Sigmoid colon (tissue), 7 donors: Measurements from ENCODE around the gene PCDHGA2. TPM values are rescaled to one million over a fixed set of nuclear protein-coding genes. Genes with fewer than 3 reads are reported as not detected.
A peak's percentile ranks its signal among the peaks of the same experiment; 100 is the strongest.

ENCODE experiments used
- DNase-seq: peaks from one replicate; pipeline ENCODE4 v3.0.0-alpha.2; 2019
- H3K27ac ChIP-seq, 4 donors: fragments of 200-600 bp; sonication (generic); one replicate each; pipeline ENCODE4 v1.5.1; 2016 to 2019; ENCODE audit warnings: mild to moderate bottlenecking in 1 of 4
- H3K27me3 ChIP-seq, 3 donors: fragments of 200-600 bp; sonication (generic); one replicate each; pipeline ENCODE4 v1.5.1; 2019; ENCODE audit warnings: mild to moderate bottlenecking in 1 of 3
- H3K36me3 ChIP-seq, 4 donors: fragments of 200-600 bp; sonication (generic); one replicate each; pipeline ENCODE4 v1.5.1; 2016 to 2019
- H3K4me1 ChIP-seq, 4 donors: fragments of 200-600 bp; sonication (generic); one replicate each; pipeline ENCODE4 v1.5.1; 2017 to 2019
- H3K4me3 ChIP-seq, 4 donors: fragments of 200-600 bp; sonication (generic); one replicate each; pipeline ENCODE4 v1.5.1; 2017 to 2019; ENCODE audit warnings: mild to moderate bottlenecking in 2 of 4, moderate library complexity in 1 of 4
- H3K9me3 ChIP-seq, 4 donors: fragments of 200-600 bp in 3 of 4; sonication (generic) in 3 of 4; one replicate each; pipeline versions ENCODE4 v1.5.1 to v1.6.1; 2013 to 2019
- EP300 ChIP-seq, 4 donors: sonication (generic); formaldehyde crosslinking; IDR thresholded peaks; one replicate each; pipeline ENCODE4 v1.6.1; 2017; ENCODE audit warnings: antibody characterized with exemption in 4 of 4
- POLR2A ChIP-seq, 2 donors: fragments of 450-650 bp; IDR thresholded peaks; one replicate each; pipeline ENCODE4 v1.6.1; 2016; ENCODE audit warnings: antibody characterized with exemption in 2 of 2, mild to moderate bottlenecking in 2 of 2, moderate library complexity in 2 of 2
- POLR2AphosphoS5 ChIP-seq, 4 donors: sonication (generic); formaldehyde crosslinking; IDR thresholded peaks; one replicate each; pipeline ENCODE4 v1.6.1; 2017; ENCODE audit warnings: antibody characterized with exemption in 4 of 4
- WGBS, 2 donors: extraction: QIAGEN DNeasy Blood & Tissue Kit; methylation state at CpG; one replicate each; pipeline ENCODE4 v1.1.7; 2013; 5-methylcytosine and 5-hydroxymethylcytosine counted together
- intact Hi-C: fragments of 100-400 bp; cut with DNase I; formaldehyde crosslinking; loops from one replicate; pipeline ENCODE4 v1.15.1; 2023
- polyA plus RNA-seq, 3 donors: library from polyadenylated mRNA; stranded (reverse); fragments of 200-250 nt; gene quantifications; one replicate each; pipeline ENCODE4 v1.2.3, GENCODE V29; 2013
- total RNA-seq, 4 donors: library from RNA; depleted of rRNA; stranded (reverse); fragments of >200 nt; gene quantifications; one replicate each; pipeline ENCODE4 v1.1.0, GENCODE V29; 2016
- TF ChIP-seq, protein P1 (sequence below), 4 experiments: fragments of 450-650 bp in 3 of 4; fragments of 200-600 bp in 1 of 4; IDR thresholded peaks; one replicate each; pipeline ENCODE4 v1.5.1; 2016 to 2019; ENCODE audit warnings: antibody characterized with exemption in 4 of 4, mild to moderate bottlenecking in 3 of 4, moderate library complexity in 2 of 4
- donor health status: healthy with polysubstance abuse.
- donor health status: Bipolar disorder and iron deficiency.
- donor health status: healthy.

Gene PCDHGA2
- total and polyA plus RNA-seq, 7 donors = 0.47 to 4.9 (median 3.6) TPM; not detected in 2

DNA sequence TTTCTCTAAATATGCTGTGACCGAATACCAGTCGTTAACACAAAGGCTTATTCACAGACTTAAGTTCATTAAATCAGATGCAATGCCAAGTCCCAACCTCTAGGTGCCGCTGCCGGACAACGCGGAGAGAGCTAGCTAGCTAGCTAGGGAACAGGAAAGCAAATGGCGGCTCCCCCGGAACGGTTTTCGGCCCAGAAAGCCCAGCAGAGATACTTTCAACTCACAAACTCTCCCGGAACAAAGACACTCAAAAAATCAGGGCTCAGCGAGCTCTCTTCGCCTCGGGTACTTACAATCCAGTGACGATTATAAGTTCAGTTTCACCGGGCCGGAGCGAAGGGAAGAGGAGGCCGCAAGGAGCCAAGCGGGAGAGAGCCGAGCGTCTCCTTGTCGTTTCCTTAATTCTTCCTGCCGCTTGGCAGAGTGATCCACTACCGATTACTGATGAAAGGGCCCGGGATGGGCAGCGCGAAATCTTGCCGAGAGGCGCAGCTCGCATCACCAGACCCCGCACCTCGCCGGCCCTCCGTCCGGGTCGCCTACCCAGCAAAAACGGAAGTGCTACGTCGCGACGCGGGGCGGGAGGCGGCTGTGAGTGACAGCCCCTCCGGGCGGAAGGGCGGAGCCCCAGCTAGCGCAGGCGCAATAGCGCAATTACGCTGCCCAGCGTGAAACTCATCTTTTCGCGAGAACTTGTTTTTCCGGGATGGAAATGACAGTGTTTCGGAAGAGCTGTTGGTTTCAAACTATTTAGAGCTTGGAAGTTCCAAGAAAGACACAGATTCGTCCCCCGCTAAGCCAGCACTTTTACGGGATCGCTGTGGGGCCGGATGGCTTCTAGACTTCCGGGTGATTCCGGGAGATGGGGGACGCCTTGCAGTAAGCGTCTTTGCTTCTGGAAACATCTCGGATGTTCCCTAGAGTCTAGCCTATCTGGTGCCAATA is 18.1 kb upstream of the PCDHGA2 start, which contains the start of gene TAF7:
TSS of gene TAF7 (minus strand) at position 560 of the 945 bp plus-strand sequence. CDS start 740 bp downstream, outside the sequence.
- Histone ChIP-seq H3K27me3 (no peaks in the 10 kb centered on the region), H3K4me3 (peak within 1 kb of the TSS; percentile 65 to 75 (median 66)), H3K27ac (peak within 1 kb of the TSS; percentile 88 to 94 (median 90)), H3K36me3 (peaks cover 13 to 43% (median 37%) of the 10 kb centered on the region in 4 donors), H3K4me1 (peaks cover 0 to 11% (median 0%) of the 10 kb centered on the region in 4 donors), H3K9me3 (peaks cover 35 to 48% (median 42%) of the 10 kb centered on the region in 4 donors)
- WGBS, 2 donors = 1 to 2% methylated on average over 67 of the region's 67 CpGs
- intact Hi-C loops = loop anchor here (1.0 to 2.0 kb wide), 2 partner anchors 154 to 240 kb away; partner anchors contain the start of gene PCDHGC3
- peak; percentile 93 for DNase-seq
- peak; percentile 96 to 98 (median 96) for TF ChIP-seq POLR2AphosphoS5 (IDR thresholded peaks at IDR 0.05)
- TF ChIP-seq EP300 (IDR thresholded peaks at IDR 0.05) = no peak
- TF ChIP-seq, protein P1, sequence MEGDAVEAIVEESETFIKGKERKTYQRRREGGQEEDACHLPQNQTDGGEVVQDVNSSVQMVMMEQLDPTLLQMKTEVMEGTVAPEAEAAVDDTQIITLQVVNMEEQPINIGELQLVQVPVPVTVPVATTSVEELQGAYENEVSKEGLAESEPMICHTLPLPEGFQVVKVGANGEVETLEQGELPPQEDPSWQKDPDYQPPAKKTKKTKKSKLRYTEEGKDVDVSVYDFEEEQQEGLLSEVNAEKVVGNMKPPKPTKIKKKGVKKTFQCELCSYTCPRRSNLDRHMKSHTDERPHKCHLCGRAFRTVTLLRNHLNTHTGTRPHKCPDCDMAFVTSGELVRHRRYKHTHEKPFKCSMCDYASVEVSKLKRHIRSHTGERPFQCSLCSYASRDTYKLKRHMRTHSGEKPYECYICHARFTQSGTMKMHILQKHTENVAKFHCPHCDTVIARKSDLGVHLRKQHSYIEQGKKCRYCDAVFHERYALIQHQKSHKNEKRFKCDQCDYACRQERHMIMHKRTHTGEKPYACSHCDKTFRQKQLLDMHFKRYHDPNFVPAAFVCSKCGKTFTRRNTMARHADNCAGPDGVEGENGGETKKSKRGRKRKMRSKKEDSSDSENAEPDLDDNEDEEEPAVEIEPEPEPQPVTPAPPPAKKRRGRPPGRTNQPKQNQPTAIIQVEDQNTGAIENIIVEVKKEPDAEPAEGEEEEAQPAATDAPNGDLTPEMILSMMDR (IDR thresholded peaks at IDR 0.05) = peak; percentile 26 to 73 (median 58)
- peak; percentile 81 to 86 for TF ChIP-seq POLR2A (IDR thresholded peaks at IDR 0.05)

- H3K9me3 ChIP-seq = peaks cover 21 to 30% (median 27%) of the 10 kb centered on the region in 4 donors
- peaks cover 0 to 11% (median 3%) of the 10 kb centered on the region in 4 donors for H3K4me1 ChIP-seq
- no peak overlapping the region for H3K4me3 ChIP-seq
- intact Hi-C loops = no loop called here
- H3K27me3 ChIP-seq = no peaks in the 10 kb centered on the region
- H3K27ac ChIP-seq = no peak overlapping the region
- WGBS, 2 donors = 86 to 88% methylated on average over 3 of the region's 3 CpGs
- TF ChIP-seq, protein P1 (IDR thresholded peaks at IDR 0.05) = no peak
- TF ChIP-seq EP300 (IDR thresholded peaks at IDR 0.05) (no peak), POLR2AphosphoS5 (IDR thresholded peaks at IDR 0.05) (no peak), POLR2A (IDR thresholded peaks at IDR 0.05) (no peak)
- peaks cover 13 to 27% (median 22%) of the 10 kb centered on the region in 4 donors for H3K36me3 ChIP-seq
- DNase-seq = no peak
Measured at GRCh38 chr5:141322261-141322660, 16.3 kb upstream of the PCDHGA2 start.

GRCh38 chr5:141326088-141326854 is 12.3 kb upstream of the PCDHGA2 start:
- peaks cover 0 to 3% (median 0%) of the 10 kb centered on the region in 3 donors for H3K27me3 ChIP-seq
- H3K4me1 ChIP-seq = peaks cover 0 to 6% (median 1%) of the 10 kb centered on the region in 4 donors
- H3K27ac ChIP-seq = peak overlapping the region; percentile 57 to 71 (median 64)
- intact Hi-C loops = no loop called here
- DNase-seq = peak; percentile 76
- no peaks in the 10 kb centered on the region for H3K36me3 ChIP-seq
- peak overlapping the region; percentile 19 to 49 (median 38) for H3K4me3 ChIP-seq
- TF ChIP-seq POLR2AphosphoS5 (IDR thresholded peaks at IDR 0.05) (peak in 3 of 4 donors; percentile 15 to 37 (median 35)), EP300 (IDR thresholded peaks at IDR 0.05) (no peak), POLR2A (IDR thresholded peaks at IDR 0.05) (no peak)
- TF ChIP-seq, protein P1 (IDR thresholded peaks at IDR 0.05) = peak in 3 of 4 experiments; percentile 20 to 49 (median 35)
- WGBS, 2 donors = 13 to 19% methylated on average over 27 of the region's 27 CpGs
- H3K9me3 ChIP-seq = peaks cover 13 to 35% (median 22%) of the 10 kb centered on the region in 4 donors

- DNase-seq = no peak
- Histone ChIP-seq H3K4me3 (no peak overlapping the region), H3K36me3 (no peaks in the 10 kb centered on the region), H3K4me1 (peaks cover 0 to 6% (median 0%) of the 10 kb centered on the region in 4 donors), H3K27me3 (peaks cover 0 to 7% (median 0%) of the 10 kb centered on the region in 3 donors), H3K27ac (no peak overlapping the region), H3K9me3 (peaks cover 16 to 55% (median 36%) of the 10 kb centered on the region in 4 donors)
- intact Hi-C loops = no loop called here
- 82 to 85% methylated on average over 8 of the region's 8 CpGs for WGBS, 2 donors
- TF ChIP-seq, protein P1 (IDR thresholded peaks at IDR 0.05) = no peak
- TF ChIP-seq EP300 (IDR thresholded peaks at IDR 0.05) (no peak), POLR2AphosphoS5 (IDR thresholded peaks at IDR 0.05) (no peak), POLR2A (IDR thresholded peaks at IDR 0.05) (no peak)
Measured at GRCh38 chr5:141328231-141328630, 10.3 kb upstream of the PCDHGA2 start.
